Vagina (tissue), 2 donors: ENCODE data around the gene ECEL1. TPM values are rescaled to one million over a fixed set of nuclear protein-coding genes. Genes with fewer than 3 reads are reported as not detected.

ENCODE experiments used
- DNase-seq, 2 donors: peaks; one replicate each; pipeline ENCODE4 v3.0.0-alpha.2; 2017; ENCODE audit errors: extremely low spot score in 2 of 2
- H3K27ac ChIP-seq: fragments of 200-600 bp; sonication (generic); one replicate; pipeline ENCODE4 v1.5.1; 2019
- H3K27me3 ChIP-seq: fragments of 200-600 bp; sonication (generic); one replicate; pipeline ENCODE4 v1.5.1; 2019
- H3K36me3 ChIP-seq, 2 donors: fragments of 200-600 bp; sonication (generic); one replicate each; pipeline ENCODE4 v1.5.1; 2017 to 2019
- H3K4me1 ChIP-seq: fragments of 200-600 bp; sonication (generic); one replicate; pipeline ENCODE4 v1.5.1; 2019
- H3K4me3 ChIP-seq, 2 donors: fragments of 200-600 bp; sonication (generic); 1 replicate in 1 of 2; 2 replicates in 1 of 2; pipeline ENCODE4 v1.5.1; 2016 to 2019
- H3K9me3 ChIP-seq: fragments of 200-600 bp; sonication (generic); one replicate; pipeline ENCODE4 v1.5.1; 2019
- POLR2A ChIP-seq, 2 donors: fragments of 450-650 bp; IDR thresholded peaks; one replicate each; pipeline ENCODE4 v1.6.1; 2017; ENCODE audit warnings: antibody characterized with exemption in 2 of 2, mild to moderate bottlenecking in 2 of 2, moderate library complexity in 2 of 2
- POLR2AphosphoS5 ChIP-seq, 2 donors: sonication (generic); formaldehyde crosslinking; IDR thresholded peaks; one replicate each; pipeline ENCODE4 v1.9.0; 2017; ENCODE audit warnings: antibody characterized with exemption in 2 of 2, mild to moderate bottlenecking in 2 of 2, low read depth in 1 of 2; ENCODE audit not compliant: insufficient read depth in 1 of 2
- intact Hi-C: fragments of 100-400 bp; cut with DNase I; formaldehyde crosslinking; loops from one replicate; pipeline ENCODE4 v1.15.1; 2023
- total RNA-seq: library from RNA; depleted of rRNA; stranded (reverse); fragments of >200 nt; gene quantifications from one replicate; pipeline ENCODE4 v1.2.3, GENCODE V29; 2016
- TF ChIP-seq, protein P1 (sequence below), 3 experiments: fragments of 450-650 bp in 2 of 3; fragments of 200-600 bp in 1 of 3; sonication (generic) in 1 of 3; IDR thresholded peaks; one replicate each; pipeline ENCODE4 v1.5.1; 2017 to 2019; ENCODE audit warnings: antibody characterized with exemption in 3 of 3, mild to moderate bottlenecking in 2 of 3, moderate library complexity in 2 of 3

The ECEL1 gene
- total RNA-seq, 1 donor from 2014 or later, result not detected

DNA sequence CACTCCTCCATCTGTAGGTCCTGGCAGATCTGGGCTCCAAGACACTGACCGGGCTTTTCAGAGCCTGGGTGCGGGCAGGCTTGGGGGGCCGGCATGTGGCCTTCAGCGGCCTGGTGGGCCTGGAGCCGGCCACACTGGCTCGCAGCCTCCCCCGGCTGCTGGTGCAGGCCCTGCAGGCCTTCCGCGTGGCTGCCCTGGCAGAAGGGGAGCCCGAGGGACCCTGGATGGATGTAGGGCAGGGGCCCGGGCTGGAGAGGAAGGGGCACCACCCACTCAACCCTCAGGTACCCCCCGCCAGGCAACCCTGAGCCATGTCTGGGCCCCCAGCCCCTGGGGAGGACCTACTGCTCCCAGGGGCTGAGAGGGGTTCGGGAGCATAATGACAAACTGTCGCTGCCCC, 37.6 kb upstream of the ECEL1 start:
- no peak overlapping the region for H3K4me3 ChIP-seq

DNA sequence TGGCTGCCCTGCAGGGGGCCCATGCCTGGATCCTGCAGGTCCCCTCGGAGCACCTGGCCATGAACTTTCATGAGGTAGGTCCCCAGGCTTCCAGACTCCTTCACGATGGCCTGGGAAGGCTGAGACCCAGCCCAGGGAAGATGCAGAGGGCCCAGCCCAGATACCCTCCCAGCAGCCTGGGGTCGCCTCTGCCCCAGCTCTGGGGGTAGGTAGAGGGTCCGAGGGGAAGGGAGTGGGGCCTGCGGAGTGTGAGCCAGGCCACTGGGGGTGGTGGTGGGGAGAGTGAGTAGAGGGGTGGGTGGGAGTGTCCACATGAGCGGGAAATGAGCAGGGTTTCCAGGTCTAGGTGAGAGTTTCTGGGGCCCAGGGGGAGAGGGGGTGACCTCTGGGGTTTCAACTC, 37.1 kb upstream of the ECEL1 start:
- peaks cover 17% of the 10 kb centered on the region for H3K27me3 ChIP-seq
- peaks cover 21% of the 10 kb centered on the region for H3K4me1 ChIP-seq
- H3K36me3 ChIP-seq, result no peaks in the 10 kb centered on the region
- H3K9me3 ChIP-seq, result no peaks in the 10 kb centered on the region
- DNase-seq, result no peak
- no peak overlapping the region for H3K4me3 ChIP-seq
- intact Hi-C loops, result no loop called here
- TF ChIP-seq, protein P1, sequence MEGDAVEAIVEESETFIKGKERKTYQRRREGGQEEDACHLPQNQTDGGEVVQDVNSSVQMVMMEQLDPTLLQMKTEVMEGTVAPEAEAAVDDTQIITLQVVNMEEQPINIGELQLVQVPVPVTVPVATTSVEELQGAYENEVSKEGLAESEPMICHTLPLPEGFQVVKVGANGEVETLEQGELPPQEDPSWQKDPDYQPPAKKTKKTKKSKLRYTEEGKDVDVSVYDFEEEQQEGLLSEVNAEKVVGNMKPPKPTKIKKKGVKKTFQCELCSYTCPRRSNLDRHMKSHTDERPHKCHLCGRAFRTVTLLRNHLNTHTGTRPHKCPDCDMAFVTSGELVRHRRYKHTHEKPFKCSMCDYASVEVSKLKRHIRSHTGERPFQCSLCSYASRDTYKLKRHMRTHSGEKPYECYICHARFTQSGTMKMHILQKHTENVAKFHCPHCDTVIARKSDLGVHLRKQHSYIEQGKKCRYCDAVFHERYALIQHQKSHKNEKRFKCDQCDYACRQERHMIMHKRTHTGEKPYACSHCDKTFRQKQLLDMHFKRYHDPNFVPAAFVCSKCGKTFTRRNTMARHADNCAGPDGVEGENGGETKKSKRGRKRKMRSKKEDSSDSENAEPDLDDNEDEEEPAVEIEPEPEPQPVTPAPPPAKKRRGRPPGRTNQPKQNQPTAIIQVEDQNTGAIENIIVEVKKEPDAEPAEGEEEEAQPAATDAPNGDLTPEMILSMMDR (IDR thresholded peaks at IDR 0.05), result no peak
- no peak for TF ChIP-seq POLR2AphosphoS5 (IDR thresholded peaks at IDR 0.05; ENCODE audit: insufficient read depth in 1 of 2, low read depth in 1 of 2)
- TF ChIP-seq POLR2A (IDR thresholded peaks at IDR 0.05), result no peak
- H3K27ac ChIP-seq, result no peak overlapping the region

More for the DNA sequence above, 37.6 kb upstream of the ECEL1 start:
- TF ChIP-seq POLR2AphosphoS5 (IDR thresholded peaks at IDR 0.05; ENCODE audit: insufficient read depth in 1 of 2, low read depth in 1 of 2), result no peak
- TF ChIP-seq, protein P1 (IDR thresholded peaks at IDR 0.05), result no peak
- no peak for TF ChIP-seq POLR2A (IDR thresholded peaks at IDR 0.05)
- intact Hi-C loops, result no loop called here
- H3K9me3 ChIP-seq, result no peaks in the 10 kb centered on the region
- no peak overlapping the region for H3K27ac ChIP-seq
- DNase-seq, result no peak
- peaks cover 21% of the 10 kb centered on the region for H3K4me1 ChIP-seq
- no peaks in the 10 kb centered on the region for H3K36me3 ChIP-seq
- H3K27me3 ChIP-seq, result peaks cover 17% of the 10 kb centered on the region

DNA sequence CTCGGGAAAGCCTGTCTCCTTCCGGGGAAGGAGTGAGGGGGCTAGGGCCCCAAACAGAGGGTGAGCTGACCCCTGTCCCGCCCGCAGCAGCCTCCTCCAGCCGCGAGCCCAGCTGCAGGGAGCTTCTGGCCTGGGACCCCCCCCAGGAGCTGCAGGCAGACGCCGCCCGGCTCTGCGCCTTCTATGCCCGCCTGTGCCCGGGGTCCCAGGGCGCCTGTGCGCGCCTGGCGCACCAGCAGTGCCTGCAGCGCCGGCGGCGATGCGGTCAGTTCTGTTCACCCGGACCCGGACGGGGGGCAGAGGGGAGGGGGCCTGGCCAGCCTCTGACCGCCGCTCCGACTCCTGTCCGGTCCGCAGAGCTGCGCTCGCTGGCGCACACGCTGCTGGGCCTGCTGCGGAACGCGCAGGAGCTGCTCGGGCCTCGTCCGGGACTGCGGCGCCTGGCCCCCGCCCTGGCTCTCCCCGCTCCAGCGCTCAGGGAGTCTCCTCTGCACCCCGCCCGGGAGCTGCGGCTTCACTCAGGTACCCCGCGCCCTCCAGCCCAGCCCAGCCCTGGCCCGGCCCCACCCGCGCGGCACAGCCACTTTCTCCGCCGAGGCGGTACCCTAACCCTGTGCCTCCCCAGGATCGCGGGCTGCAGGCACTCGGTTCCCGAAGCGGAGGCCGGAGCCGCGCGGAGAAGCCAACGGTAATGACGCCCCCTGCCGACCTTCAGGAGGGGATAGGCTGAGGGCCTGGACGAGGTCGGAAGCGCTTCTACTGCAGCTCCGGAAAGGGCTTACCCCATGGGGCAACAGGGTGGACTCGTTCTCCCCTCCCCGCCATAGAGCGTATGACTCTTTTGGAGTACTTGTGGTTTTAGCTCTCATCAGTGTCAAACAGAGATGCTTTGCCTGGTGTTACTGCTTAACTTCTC, 36.3 kb upstream of the ECEL1 start:
- Histone ChIP-seq H3K9me3 (no peaks in the 10 kb centered on the region), H3K27ac (no peak overlapping the region), H3K36me3 (no peaks in the 10 kb centered on the region), H3K27me3 (peaks cover 17% of the 10 kb centered on the region), H3K4me1 (peaks cover 21% of the 10 kb centered on the region), H3K4me3 (peak overlapping the region; percentile 12 to 30)
- intact Hi-C loops, result no loop called here
- TF ChIP-seq POLR2AphosphoS5 (IDR thresholded peaks at IDR 0.05; ENCODE audit: insufficient read depth in 1 of 2, low read depth in 1 of 2) (no peak), POLR2A (IDR thresholded peaks at IDR 0.05) (no peak)
- TF ChIP-seq, protein P1 (IDR thresholded peaks at IDR 0.05), result no peak
- DNase-seq, result no peak

DNA sequence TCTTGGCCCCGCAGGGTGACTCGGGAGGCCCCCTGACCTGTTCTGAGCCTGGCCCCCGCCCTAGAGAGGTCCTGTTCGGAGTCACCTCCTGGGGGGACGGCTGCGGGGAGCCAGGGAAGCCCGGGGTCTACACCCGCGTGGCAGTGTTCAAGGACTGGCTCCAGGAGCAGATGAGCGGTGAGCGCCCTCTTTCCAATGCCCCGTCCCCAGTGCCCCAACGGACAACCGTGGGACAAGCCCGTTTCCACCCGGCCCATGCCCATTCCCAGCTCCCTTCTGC, 35.7 kb upstream of the ECEL1 start:
- Histone ChIP-seq H3K4me1 (peaks cover 21% of the 10 kb centered on the region), H3K27ac (no peak overlapping the region), H3K9me3 (no peaks in the 10 kb centered on the region), H3K36me3 (no peaks in the 10 kb centered on the region), H3K4me3 (no peak overlapping the region), H3K27me3 (peaks cover 17% of the 10 kb centered on the region)
- no peak for DNase-seq
- TF ChIP-seq, protein P1 (IDR thresholded peaks at IDR 0.05), result no peak
- TF ChIP-seq POLR2AphosphoS5 (IDR thresholded peaks at IDR 0.05; ENCODE audit: insufficient read depth in 1 of 2, low read depth in 1 of 2) (no peak), POLR2A (IDR thresholded peaks at IDR 0.05) (no peak)
- intact Hi-C loops, result no loop called here
